Fibroblast of lung (primary cell): ENCODE measurements around the gene CCDC120.

Experiments
- EZH2 ChIP-seq: IDR thresholded peaks from 2 replicates; pipeline ENCODE4 v1.5.1; 2012; ENCODE audit warnings: low read length, control low read depth, mild to moderate bottlenecking; ENCODE audit errors: missing control alignments
- TF ChIP-seq, protein P1 (sequence below), 2 donors: IDR thresholded peaks in 1 of 2; conservative IDR thresholded peaks in 1 of 2; 1 replicate in 1 of 2; 2 replicates in 1 of 2; pipeline ENCODE4 v1.5.1; 2011 to 2012; ENCODE audit warnings: low read length in 2 of 2, control low read depth in 1 of 2, inconsistent platforms in 1 of 2, low read depth in 1 of 2, mild to moderate bottlenecking in 1 of 2

DNA sequence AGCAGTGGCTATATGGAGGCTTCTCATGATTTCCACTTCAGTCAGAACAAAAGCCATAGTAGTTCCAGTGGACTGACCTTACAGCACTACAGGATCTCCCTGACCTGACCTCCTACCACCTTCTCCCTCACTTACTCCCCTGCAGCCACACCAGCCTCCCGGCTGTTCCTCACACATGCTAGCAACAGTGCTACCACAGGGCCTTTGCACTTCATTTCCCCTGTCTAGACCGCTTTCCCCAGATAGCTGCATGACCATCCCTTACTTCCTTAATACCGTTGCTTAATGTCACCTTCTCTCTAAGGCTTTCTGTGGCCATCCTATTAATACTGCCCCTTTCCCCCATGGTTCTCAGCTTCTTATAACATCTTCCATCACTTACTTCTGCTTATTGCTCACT, 51.6 kb downstream of the CCDC120 start:
- TF ChIP-seq EZH2, result no peak
- TF ChIP-seq, protein P1, sequence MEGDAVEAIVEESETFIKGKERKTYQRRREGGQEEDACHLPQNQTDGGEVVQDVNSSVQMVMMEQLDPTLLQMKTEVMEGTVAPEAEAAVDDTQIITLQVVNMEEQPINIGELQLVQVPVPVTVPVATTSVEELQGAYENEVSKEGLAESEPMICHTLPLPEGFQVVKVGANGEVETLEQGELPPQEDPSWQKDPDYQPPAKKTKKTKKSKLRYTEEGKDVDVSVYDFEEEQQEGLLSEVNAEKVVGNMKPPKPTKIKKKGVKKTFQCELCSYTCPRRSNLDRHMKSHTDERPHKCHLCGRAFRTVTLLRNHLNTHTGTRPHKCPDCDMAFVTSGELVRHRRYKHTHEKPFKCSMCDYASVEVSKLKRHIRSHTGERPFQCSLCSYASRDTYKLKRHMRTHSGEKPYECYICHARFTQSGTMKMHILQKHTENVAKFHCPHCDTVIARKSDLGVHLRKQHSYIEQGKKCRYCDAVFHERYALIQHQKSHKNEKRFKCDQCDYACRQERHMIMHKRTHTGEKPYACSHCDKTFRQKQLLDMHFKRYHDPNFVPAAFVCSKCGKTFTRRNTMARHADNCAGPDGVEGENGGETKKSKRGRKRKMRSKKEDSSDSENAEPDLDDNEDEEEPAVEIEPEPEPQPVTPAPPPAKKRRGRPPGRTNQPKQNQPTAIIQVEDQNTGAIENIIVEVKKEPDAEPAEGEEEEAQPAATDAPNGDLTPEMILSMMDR (conservative IDR thresholded peaks at IDR 0.05 in 1 of 2, IDR thresholded peaks at IDR 0.05 in 1 of 2; ENCODE audit: low read depth in 1 of 2, low read length in 2 of 2), result no peak
